Measurements from ENCODE around the gene IGF1R. TPM values are rescaled to one million over a fixed set of nuclear protein-coding genes. Genes with fewer than 3 reads are reported as not detected.

IGF1R gene
- total RNA-seq, 1 donor from 2014 or later, result 29.2 TPM

DNA sequence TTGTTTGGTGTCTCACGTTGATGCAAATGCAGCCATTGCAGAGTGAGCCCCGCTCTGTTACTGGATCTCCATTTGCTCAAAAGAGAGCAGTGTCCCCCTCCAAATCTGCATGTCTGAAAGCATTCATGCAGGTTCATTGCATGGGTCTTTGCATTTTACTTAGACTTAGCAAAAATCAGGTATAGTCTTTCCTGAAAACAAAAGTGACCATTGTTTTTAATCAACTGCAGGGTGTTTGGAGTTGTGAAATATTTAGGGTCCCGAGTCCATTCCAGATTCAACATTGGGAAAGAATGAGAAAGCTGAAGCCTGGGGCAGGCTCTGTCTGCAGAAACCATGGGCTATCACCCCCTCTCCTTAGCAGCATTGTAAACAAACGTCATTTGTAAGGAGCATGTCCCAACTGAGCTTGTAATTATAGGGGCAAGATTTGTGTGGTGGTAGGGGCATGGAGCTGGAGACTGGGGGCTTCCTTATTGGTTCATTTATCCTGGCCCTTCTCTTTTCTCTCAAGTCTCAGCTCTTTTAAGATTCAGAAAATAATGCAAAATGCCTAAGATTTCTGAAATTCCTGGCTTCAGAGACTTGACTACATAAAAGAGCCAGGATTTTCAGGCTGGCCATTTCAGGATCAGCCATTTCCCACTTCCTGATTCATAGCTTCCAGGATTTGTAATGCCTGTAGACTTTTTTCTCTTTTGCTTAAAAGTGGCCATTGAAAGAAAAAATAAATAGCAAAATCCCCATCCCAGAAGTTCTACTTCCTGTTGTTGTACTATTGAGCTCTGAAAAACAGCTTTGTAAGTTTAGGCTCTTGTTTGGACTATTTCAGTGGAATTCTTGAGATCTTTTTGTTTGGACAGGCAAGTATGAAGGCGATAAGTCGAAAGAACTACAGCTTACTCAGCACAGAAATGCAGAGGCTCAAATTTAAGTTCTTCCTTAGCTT lies 23.0 kb downstream of the IGF1R start:
- DNase-seq (ENCODE audit: low spot score), result no peak

DNA sequence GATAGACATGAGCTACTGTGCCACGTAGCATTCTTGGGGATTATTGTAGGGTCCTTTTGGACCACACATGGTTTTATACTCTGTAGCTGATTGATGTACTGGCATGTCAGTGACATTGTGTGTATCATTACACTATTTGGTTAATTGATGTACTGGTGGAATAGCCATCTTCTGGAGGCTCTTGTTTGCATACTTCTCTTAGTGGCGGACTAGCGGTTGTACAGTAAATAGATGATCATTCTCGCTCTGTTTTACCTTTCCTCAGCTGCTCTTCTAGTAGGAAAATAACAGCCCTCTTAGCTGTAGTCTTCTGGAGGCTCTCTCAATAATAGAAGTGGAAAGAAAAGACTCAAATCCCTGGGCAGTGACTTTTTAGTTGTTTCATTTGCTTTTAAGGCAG lies 24.8 kb downstream of the IGF1R start:
- no peak for DNase-seq (ENCODE audit: low spot score)

DNA sequence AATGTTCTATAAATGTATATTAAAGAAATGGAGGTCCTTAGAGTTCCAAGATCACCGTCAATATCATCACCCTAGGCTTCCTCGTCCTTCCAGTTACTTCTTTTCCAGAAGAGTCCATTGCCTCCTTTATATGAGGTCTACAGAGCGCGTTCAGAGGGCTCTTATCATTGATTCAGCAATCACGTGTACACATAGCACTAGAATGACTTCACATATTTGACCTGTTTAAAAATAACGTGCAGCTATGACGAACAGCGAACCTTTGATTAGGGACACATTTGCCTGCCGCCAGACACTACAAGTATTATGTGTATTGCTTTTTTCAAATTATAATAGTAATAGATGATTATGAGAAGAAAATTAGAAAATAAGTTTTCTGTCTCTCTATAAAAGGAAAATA lies 26.0 kb downstream of the IGF1R start:
- DNase-seq (ENCODE audit: low spot score), result no peak

DNA sequence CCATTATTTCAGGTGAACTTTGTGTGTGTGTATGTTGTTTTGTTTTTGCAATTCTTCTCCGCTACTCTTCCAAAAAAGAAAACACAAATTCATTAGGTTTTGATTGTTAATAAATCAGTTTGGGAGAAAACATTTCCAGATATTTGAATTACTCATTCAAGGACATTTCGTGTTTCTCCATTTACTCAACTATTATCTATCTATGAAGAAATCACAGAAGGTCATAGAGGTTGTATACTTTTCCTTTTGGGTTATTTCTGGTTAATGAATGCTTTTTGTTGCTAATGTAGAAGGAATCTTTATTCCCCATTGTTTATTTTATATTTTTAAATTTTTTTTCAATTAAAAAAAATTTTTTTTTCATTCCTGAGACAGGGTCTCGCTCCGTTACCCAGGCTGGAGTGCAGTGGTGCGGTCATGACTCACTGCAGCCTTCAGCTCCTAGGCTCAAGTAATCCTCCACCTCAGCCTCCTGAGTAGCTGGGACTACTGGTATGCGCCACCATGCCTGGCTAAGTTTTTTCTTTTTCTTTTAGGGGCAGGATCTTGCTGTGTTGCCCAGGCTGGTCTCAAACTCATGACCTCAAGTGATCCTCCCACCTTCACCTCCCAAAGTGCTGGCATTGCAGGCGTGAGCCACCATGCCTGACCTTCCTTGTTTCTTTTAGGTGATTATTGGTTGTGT lies 28.4 kb downstream of the IGF1R start:
- DNase-seq (ENCODE audit: low spot score), result no peak

DNA sequence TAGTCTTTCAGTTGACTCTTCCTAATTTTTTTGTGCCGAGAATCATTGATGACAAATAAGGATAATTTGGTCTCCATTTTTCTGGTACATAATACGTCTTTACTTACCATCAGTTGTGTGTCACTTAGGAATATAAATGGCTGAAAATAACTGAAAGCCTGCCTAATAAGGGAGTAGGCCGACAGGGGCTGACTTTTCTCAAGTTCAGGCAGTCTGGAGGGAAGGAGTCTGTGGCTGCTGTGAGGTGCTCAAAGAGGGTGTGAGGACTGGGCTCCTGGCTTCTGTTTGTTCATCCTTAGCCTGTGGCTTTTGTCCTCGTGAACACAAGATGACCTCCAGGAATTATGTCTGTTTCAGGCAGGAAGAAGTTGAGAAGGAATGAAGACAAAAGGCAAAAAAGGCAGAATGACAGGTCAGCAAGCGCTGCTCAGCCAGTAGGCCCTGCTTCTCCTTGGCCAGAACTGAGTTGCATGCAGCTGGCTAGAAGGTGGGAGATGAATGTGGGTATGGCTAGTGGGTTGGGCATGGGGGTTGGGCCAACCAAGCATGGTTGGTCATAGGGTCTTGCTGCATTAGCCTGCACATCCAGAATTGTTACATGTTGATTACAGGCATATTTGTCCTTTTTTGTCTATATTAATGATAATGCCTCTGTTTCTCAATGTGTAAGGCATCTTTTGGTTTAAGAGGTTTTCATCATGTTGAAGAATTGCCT lies 29.2 kb downstream of the IGF1R start:
- DNase-seq (ENCODE audit: low spot score), result no peak

DNA sequence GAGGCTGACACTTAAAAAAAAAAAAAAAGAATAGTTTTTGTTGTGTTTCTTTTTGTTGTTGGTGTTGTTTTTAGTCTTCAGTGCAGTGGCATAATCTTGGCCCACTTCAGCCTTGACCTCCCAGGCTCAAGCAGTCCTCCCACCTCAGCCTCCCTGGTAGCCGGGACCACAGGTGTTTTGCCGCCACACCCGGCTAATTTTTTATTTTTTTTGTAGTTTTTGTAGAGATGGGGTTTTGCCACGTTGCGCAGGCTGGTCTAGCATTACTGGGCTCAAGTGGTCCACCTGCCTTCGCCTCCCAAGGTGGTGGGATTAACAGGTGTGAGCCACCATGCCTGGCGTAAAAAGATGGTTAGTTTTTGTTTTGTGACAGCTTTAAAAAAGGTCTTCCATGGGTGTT lies 30.1 kb downstream of the IGF1R start:
- DNase-seq (ENCODE audit: low spot score), result no peak

DNA sequence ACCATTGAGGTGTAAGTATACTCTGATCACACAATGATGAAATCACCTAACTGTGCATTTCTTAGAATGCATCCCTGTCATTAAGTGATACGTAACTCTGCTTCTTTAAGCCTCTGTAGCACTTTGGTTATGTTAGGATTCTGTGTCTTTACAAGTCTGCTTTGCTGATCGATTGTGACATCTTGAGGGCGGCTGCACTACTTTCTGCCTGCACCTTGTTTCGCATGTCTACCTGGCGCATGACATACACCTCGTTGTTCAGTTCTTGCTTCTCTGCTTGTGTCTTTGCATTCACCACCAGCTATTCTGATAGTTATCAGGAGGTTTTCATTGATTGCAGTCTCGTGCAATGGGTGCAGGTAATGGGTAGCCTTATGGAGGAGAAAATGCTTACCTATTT lies 32.7 kb downstream of the IGF1R start:
- no peak for DNase-seq (ENCODE audit: low spot score)

DNA sequence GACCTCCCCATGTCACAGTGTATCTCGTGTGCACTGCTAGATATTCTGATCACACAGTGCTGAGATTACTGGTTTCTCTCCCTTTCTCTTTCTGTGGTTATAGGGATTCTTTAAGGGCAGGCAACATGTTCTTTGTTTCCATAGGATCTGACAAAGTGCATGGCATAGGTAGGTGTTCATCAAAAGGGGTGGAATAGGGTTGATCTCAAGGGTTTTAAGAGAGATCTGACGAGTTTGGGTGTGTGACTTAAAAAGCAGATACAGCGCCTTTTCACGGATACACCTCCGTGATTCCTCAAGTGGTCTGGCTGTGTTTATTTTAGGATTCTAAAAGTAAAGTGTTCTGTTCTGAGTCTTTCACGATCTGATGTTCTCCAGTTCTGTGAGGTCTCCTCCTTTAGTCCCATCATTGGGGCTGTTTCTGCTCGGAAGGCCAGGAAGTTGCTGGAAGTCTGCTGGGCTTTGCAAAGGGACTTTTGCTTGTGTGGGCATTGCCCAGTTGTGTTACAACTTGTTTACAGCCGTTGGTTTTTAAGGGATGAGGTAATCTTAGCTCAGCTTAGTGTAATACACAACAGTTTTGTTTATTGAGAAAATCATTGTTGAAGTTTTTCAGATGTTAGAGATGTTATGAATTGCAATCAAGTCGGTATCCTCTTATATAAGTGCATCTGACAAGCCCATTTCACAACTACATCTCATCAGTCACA lies 34.8 kb downstream of the IGF1R start:
- DNase-seq (ENCODE audit: low spot score), result no peak

DNA sequence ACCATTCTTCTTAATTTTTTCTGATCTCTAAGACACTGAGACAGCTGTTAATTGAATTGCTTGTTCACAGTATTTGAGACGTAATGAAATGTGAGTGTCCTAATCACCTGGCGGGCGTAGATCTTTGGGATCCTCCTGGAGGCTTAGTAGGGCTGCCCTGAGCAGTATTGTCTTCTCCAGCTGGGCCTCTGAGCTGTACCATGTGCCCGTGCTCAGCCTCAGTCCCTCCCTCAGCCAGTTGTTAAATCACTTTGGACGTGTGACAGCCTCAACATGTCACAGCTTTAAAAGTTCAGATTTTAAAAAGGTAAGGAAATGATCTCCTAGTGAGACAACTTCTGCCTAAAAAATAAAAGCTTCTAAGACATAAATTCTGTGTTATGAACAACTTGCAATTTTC lies 35.5 kb downstream of the IGF1R start:
- no peak for DNase-seq (ENCODE audit: low spot score)

DNA sequence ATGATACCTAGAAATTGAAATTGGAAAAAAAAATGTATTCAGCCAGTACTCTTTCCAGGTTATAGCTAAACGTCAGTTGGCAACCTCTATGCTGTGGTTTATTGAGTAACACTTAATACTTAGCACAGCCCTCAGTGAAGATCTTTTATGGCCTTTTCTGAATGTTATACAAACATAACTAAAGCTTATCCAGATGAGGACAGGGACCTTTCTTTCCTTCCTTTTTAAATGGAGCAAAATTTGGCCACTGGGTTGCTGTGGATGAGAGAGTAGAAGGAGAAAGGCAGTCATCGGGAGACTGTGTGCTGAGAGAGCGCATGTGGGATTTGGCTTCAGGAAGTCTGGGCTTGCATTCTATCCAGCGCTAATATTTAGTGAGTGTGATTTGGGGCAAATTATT lies 36.1 kb downstream of the IGF1R start:
- no peak for DNase-seq (ENCODE audit: low spot score)

DNA sequence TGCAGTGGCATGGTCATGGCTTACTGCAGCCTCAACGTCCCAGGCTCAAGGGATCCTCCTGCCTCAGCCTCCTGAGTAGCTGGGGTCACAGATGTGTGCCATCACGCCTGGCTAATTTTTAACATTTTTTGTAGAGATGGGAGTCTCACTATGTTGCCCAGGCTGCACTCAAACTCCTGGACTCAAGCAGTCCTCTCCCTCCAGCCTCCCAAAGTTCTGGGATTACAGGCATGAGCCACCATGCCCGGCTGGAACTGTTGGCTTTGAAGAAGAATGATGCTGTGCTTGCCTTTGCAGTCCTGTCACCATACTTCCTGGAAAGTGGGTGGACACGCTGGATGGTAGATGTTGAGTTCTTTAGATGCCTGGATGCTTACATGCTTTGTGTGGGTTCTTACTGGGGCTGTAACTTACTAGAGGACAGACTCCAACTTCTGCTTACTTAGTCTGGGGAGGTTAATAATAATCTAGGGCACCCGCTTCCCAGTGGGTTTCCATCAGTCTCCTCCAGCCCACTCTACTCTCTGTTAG lies 36.7 kb downstream of the IGF1R start:
- DNase-seq (ENCODE audit: low spot score), result no peak

DNA sequence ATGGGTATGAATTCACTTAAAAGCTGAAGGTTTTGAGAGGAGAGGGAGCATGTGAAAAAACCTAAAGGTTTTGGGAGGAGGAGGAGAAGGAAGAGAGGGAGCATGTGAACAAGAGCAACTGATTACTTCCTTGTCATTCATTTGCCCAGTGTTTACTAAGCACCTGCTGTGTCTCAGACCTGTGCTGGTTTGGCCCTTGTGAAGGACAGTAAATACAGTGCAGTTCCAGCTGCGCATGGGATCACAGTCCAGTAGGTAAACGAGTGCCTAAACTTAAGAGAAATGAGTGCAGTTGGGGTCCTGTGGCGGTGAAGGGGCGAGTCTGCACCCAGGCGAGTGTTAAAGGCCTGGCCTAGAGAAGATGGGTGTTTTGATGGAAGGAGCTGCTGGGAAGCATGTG lies 38.6 kb downstream of the IGF1R start:
- no peak for DNase-seq (ENCODE audit: low spot score)

DNA sequence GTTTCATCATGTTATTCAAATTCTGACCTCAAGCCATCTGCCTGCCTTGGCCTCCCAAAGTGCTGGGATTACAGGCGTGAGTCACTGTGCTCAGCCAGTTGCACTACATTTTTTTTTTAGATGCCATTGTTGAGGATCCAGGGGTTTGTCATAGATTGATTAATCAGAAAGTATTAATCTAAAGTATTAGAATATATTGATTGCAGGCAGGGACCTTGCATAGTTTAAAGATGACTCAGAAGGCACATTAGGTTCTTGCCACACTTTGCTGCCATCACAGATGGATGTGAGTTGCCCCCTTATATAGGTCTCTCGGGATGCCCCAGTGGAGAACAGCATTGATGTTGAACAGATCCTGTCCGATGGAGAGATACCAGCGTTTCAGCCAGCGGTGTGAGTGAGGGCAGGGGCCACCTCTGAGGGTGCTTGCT lies 41.1 kb downstream of the IGF1R start:
- no peak for DNase-seq (ENCODE audit: low spot score)

DNA sequence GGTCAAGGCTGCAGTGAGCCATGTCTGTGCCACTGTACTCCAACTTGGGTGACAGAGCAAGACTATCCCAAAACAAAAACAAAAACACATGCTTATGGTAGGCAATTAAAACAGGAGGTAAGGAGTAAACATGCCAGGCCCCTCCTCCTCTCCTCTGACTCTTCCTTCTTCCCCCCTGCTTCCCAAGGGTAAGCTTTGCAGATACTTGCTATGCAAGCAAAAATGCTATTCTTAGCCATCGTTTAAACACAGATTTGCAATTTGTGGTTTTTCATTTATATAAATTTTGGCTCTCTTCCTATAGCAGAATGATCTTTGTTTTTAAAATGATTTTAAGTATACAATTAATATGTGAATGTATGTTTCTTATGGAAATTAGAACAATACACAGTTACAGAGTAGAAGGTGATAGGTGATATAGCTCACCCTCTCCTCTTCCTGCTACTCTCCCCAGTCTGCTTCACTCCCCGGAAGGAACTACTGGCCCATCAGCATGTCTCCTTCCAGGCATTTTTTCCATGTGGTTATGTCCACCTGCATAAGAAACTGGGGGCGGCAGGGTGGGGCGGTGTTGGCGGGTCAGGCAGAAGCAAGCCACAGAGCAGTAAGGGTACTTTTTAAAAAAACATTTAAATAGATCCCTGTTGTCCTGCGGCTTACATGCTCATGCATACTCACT lies 42.1 kb downstream of the IGF1R start:
- DNase-seq (ENCODE audit: low spot score), result no peak

DNA sequence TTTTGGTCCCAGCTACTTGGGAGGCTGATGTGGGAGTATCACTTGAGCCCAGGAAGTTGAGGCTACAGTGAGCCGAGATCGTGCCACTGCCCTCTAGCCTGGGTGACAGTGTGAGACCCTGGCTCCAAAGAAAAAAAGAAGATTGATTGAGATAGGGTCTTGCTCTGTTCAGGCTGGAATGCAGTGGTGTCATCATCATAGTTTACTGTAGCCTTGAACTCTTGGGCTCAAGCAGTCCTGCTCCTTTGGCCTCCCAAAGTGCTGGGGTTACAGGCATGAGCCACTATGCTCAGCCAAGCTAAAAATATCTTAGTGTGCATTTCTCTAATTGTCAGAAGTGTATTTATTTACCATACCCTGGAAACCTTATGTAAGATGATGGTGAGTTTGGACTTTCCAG lies 43.9 kb downstream of the IGF1R start:
- no peak for DNase-seq (ENCODE audit: low spot score)

DNA sequence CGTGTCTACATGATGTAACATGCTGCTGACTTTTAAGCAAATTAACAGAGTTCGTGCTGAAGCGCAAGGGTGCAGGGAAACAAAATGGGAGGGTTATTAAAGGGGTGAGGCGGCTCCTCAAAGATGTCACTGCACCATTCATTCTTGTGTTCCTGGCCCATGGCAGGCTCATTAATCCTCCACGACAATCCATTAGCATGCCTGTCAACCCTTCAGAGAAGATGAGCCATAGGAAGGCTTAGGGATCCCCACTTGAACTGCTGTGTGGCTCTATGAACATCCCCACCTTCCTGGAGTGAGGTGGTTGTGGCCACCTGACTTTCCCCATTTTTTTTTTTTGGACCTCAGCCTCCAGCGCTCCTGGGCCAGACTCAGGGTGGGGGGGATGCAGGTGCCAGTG lies 45.8 kb downstream of the IGF1R start:
- DNase-seq (ENCODE audit: low spot score), result no peak

DNA sequence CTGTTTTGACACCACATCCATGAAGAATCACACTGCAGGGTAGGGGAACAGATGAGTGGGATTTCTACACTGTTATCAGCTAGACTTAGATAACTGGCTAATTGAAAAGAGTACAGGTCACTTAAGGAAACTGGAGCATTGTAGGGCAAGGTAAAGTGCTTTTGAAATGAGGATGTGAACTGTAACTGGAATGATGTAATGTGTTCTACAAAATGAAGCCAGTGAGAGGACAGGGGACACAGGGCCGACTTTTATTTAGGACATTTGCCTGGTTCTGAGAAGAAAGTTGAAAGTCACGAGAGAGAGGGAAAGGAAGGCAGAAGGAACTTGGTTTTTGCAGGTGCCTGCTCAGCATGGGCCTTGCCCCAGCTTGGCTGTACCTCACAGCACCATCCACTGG lies 50.5 kb downstream of the IGF1R start:
- no peak for DNase-seq (ENCODE audit: low spot score)

DNA sequence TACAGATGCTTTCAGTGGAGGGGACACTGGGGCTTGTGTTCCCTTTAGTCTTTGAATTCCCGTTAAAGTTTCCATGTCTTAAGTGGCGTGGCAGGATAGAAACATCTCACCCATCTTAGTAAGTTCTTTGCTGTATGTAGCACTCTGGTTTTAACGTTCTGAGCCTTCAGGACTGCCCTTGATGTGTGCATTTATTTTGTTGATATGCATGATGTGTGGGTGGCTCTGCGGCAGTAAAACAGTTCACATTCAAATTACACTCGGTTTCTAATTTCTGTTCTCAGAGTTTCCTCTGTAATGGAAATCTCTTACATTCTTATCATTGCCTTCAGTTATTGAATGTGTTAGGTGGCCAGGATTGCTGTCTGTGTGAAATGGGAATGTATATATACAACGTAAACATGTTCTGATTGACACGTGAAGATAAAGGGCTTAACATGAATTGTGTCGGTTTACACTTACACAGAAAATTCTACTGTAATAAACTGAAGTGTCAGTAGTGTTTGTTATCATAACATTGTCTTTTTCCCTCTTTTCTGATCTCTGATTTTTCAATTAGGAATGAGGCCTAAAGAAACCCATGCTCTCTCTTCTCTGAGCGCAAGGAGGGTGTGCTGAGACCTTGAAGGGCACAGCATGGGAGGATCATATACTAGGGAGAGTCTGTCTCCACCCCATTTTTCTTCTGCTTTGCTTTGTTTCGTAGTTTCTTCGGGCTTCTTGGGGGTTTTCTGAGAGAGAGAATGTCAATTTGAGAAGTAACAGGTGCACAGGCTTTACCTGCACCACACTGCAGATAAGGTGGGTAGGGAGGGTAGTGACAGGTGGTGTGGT lies 51.5 kb downstream of the IGF1R start:
- no peak for DNase-seq (ENCODE audit: low spot score)

DNA sequence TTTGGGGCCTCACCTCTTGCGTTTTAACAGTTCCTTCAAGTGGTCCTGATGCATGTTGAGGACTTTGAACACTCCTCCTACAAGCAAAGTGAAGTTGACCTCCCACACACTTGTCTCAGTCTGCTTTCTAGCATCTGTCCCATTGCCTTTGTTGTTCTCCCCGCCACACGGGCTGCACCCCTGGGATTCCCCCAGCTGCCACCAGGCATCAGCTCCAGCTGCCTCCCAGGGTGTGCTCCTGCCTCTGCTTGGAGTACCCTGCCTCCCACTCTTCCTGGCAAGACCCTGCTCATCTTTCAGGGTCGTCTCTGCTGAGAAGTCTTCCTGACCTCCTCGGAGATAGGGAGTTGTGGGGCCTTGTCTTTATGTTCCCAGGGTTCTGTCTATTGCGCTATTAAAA lies 52.2 kb downstream of the IGF1R start:
- DNase-seq (ENCODE audit: low spot score), result no peak

Data from mesenteric fat pad (tissue), 1 donor.